H1 (cell line): ENCODE measurements around the gene TTYH2. TPM values are rescaled to one million over a fixed set of nuclear protein-coding genes. Genes with fewer than 3 reads are reported as not detected.

Experiments used
- CREB1 ChIP-seq: IDR thresholded peaks from 2 replicates; pipeline ENCODE4 v1.6.1; 2012; ENCODE audit warnings: inconsistent platforms
- FOSL1 ChIP-seq: IDR thresholded peaks from 2 replicates; pipeline ENCODE4 v1.6.1; 2011; ENCODE audit warnings: mild to moderate bottlenecking, low read depth, low read length, moderate library complexity; ENCODE audit not compliant: insufficient read depth
- JUND ChIP-seq: IDR thresholded peaks from 2 replicates; pipeline ENCODE4 v1.6.1; 2011; ENCODE audit warnings: mild to moderate bottlenecking, improper control_type of control experiment, low read length
- KDM4A ChIP-seq: IDR thresholded peaks from one replicate; pipeline ENCODE4 v1.7.1; 2012; ENCODE audit warnings: low read depth, mild to moderate bottlenecking, moderate library complexity, low read length, inconsistent platforms; ENCODE audit not compliant: severe bottlenecking
- POU5F1 ChIP-seq: IDR thresholded peaks from 2 replicates; pipeline ENCODE4 v1.6.1; 2011; ENCODE audit warnings: low read depth, mild to moderate bottlenecking, low read length, moderate library complexity
- RFX5 ChIP-seq: IDR thresholded peaks from 2 replicates; pipeline ENCODE4 v1.6.1; 2011; ENCODE audit warnings: low read depth, low read length, improper control_type of control experiment, borderline replicate concordance
- SIX5 ChIP-seq: IDR thresholded peaks from 2 replicates; pipeline ENCODE4 v1.6.1; 2011; ENCODE audit warnings: mild to moderate bottlenecking, low read depth, low read length
- TAF1 ChIP-seq: IDR thresholded peaks from 2 replicates; pipeline ENCODE4 v1.6.1; 2011; ENCODE audit warnings: mild to moderate bottlenecking, low read depth, low read length
- TBP ChIP-seq: IDR thresholded peaks from 2 replicates; pipeline ENCODE4 v1.6.1; 2011; ENCODE audit warnings: low read depth, low read length, improper control_type of control experiment
- polyA plus RNA-seq, 7 experiments: library from polyadenylated mRNA; depleted of rRNA in 3 of 7; stranded (reverse) in 5 of 7; unstranded in 2 of 7; fragments of >200 nt in 5 of 7; fragments of 200-250 nt in 2 of 7; gene quantifications; 1 replicate in 5 of 7; 2 replicates in 1 of 7; 4 replicates in 1 of 7; pipeline versions ENCODE4 v1.2.1 to v1.2.3, GENCODE V29; 2011 to 2013; ENCODE audit warnings: missing spikeins in 2 of 7, mixed read lengths in 2 of 7
- total RNA-seq: library from RNA; stranded (reverse); fragmentation: NEBNext Ultra II Directional; extraction: Animal tissue kit (Norgen Biotek cat#: 25700); gene quantifications from 2 replicates; pipeline ENCODE4 v1.2.1, GENCODE V29; 2021
- TF ChIP-seq, protein P1 (sequence below): IDR thresholded peaks from 2 replicates; pipeline ENCODE4 v1.6.1; 2011; ENCODE audit warnings: low read depth, mild to moderate bottlenecking, low read length; ENCODE audit not compliant: insufficient read depth

The TTYH2 gene
- total and polyA plus RNA-seq, 2 of the 8 experiments (the other 6 are each of a cell fraction or from before 2014, with no cell fraction given), result 3.2 to 9.2 TPM

DNA sequence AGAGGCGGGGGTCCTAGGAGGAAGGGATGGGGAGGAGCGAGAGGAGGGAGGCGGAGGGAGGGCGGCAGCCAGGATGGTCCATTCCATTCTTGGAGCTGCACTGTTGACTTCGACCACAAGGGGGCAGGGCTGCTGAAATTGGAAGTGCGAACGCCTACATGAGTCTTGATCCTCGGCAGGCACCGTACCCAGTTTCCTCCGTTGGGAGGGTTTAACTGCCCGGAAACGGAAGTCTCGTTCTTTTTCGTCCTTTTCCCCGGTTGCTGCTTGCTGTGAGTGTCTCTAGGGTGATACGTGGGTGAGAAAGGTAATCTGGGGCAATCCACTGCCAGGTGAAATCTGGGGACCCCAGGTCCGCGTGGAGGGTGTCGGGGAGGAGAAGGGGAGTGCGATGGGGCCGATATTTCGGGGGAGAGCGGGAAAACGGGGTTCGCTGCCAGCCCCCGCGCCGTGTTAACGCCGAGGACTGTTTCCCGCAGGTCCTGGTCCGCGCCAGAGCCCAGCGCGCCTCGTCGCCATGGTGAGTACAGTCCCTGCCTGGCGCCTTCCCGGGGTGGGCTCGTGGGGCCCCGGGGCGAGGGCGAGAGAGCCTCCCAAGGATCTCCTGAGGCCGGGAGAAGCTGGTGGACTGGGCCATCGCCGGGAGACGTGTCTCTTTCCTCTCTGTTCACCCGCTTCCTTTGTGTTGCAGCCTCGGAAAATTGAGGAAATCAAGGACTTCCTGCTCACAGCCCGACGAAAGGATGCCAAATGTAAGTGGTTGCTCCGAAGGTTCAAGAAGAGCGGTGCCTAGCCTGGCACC, 9.7 kb upstream of the TTYH2 start, which contains the start of gene RPL38 (continued):
- TF ChIP-seq RFX5 (no peak), JUND (no peak; the same call in 1 of the 2 replicates), FOSL1 (no peak), SIX5 (no peak), CREB1 (peak; percentile 74), TAF1 (peak; percentile 99), KDM4A (no peak), POU5F1 (no peak), TBP (peak; percentile 97)
- TF ChIP-seq, protein P1, sequence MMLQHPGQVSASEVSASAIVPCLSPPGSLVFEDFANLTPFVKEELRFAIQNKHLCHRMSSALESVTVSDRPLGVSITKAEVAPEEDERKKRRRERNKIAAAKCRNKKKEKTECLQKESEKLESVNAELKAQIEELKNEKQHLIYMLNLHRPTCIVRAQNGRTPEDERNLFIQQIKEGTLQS, result no peak
